H1 (cell line): ENCODE data around the gene TRAPPC2. TPM values are rescaled to one million over a fixed set of nuclear protein-coding genes. Genes with fewer than 3 reads are reported as not detected.

ENCODE experiments used
- CTCF ChIA-PET: fragments of 300-600 bp; sonication (Branson Sonifier 250); formaldehyde crosslinking; loops from one replicate; lab custom pipeline; 2021; ENCODE audit not compliant: partially characterized antibody; lab: Charles Lee
- POLR2A ChIA-PET: fragments of 300-600 bp; sonication (Branson Sonifier 250); formaldehyde crosslinking; loops from one replicate; lab custom pipeline; 2021; ENCODE audit warnings: inconsistent platforms; ENCODE audit not compliant: partially characterized antibody; lab: Charles Lee
- DNase-seq, 2 experiments: peaks; one replicate each; pipeline versions ENCODE4 v3.0.0 to v3.0.0-alpha.2; 2010 to 2022; ENCODE audit warnings: low spot score in 2 of 2, low read depth in 1 of 2, mixed read lengths in 1 of 2
- FAIRE-seq: peaks from 2 replicates; lab custom pipeline; 2011; peaks lifted over from hg19 to GRCh38; lab: Jason Lieb, UNC
- H2AFZ ChIP-seq: 2 replicates; pipeline ENCODE4 v1.8.1; 2012; ENCODE audit warnings: low read length, inconsistent platforms
- H2AK5ac ChIP-seq: 2 replicates; pipeline ENCODE4 v1.6.1; 2013; ENCODE audit warnings: low read depth, low read length
- H2BK120ac ChIP-seq: replicated peaks from 2 replicates; pipeline ENCODE3; 2013; ENCODE audit warnings: low read depth, low read length, inconsistent platforms
- H2BK12ac ChIP-seq: 2 replicates; pipeline ENCODE4 v1.6.1; 2013; ENCODE audit warnings: low read depth, low read length
- H2BK15ac ChIP-seq: 2 replicates; pipeline ENCODE4 v1.6.1; 2013; ENCODE audit warnings: low read length
- H2BK20ac ChIP-seq: 2 replicates; pipeline ENCODE4 v1.6.1; 2013; ENCODE audit warnings: low read length
- H2BK5ac ChIP-seq: 2 replicates; pipeline ENCODE4 v1.6.1; 2013; ENCODE audit warnings: low read depth, low read length
- H3K14ac ChIP-seq: 2 replicates; pipeline ENCODE4 v1.6.1; 2013; ENCODE audit warnings: inconsistent platforms; ENCODE audit not compliant: insufficient read length
- H3K18ac ChIP-seq: 2 replicates; pipeline ENCODE4 v1.6.1; 2013; ENCODE audit warnings: low read length; ENCODE audit errors: extremely low read depth
- H3K23ac ChIP-seq: 2 replicates; pipeline ENCODE4 v1.6.1; 2013; ENCODE audit warnings: inconsistent platforms; ENCODE audit not compliant: insufficient read length
- H3K23me2 ChIP-seq: 2 replicates; pipeline ENCODE4 v1.6.1; 2013; ENCODE audit warnings: low read depth, low read length
- H3K27ac ChIP-seq: 2 replicates; pipeline ENCODE4 v1.6.1; 2011; ENCODE audit warnings: low read depth, low read length, inconsistent platforms
- H3K27me3 ChIP-seq, 4 experiments: replicated peaks in 1 of 4; 1 replicate in 1 of 4; 2 replicates in 3 of 4; pipeline versions ENCODE4 v1.6.1 to v1.8.1; 2011 to 2013; ENCODE audit warnings: low read length in 3 of 4, mild to moderate bottlenecking in 3 of 4, inconsistent platforms in 2 of 4, mixed read lengths in 2 of 4, moderate library complexity in 1 of 4; ENCODE audit not compliant: control insufficient read depth in 3 of 4, insufficient read depth in 3 of 4; ENCODE audit errors: extremely low read depth in 1 of 4
- H3K36me3 ChIP-seq, 4 experiments: 2 replicates each; pipeline versions ENCODE4 v1.6.1 to v1.8.1; 2011 to 2013; ENCODE audit warnings: mild to moderate bottlenecking in 4 of 4, low read length in 3 of 4, moderate library complexity in 2 of 4, control low read depth in 1 of 4, inconsistent platforms in 1 of 4; ENCODE audit not compliant: insufficient read depth in 4 of 4, control insufficient read depth in 2 of 4
- H3K4ac ChIP-seq: replicated peaks from 2 replicates; pipeline ENCODE3; 2013; ENCODE audit warnings: low read length, low read depth, mixed read lengths, inconsistent platforms; ENCODE audit not compliant: insufficient read length
- H3K4me1 ChIP-seq, 4 experiments: replicated peaks in 1 of 4; 1 replicate in 1 of 4; 2 replicates in 3 of 4; pipeline versions ENCODE4 v1.6.1 to v1.8.1; 2011 to 2013; ENCODE audit warnings: low read length in 3 of 4, inconsistent platforms in 2 of 4, mixed read lengths in 1 of 4; ENCODE audit not compliant: insufficient read depth in 4 of 4, control insufficient read depth in 3 of 4
- H3K4me2 ChIP-seq, 2 experiments: 2 replicates each; pipeline versions ENCODE4 v1.6.1 to v1.8.1; 2011 to 2013; ENCODE audit warnings: low read depth in 2 of 2, low read length in 2 of 2, control low read depth in 1 of 2, inconsistent platforms in 1 of 2, mild to moderate bottlenecking in 1 of 2; ENCODE audit not compliant: insufficient read depth in 1 of 2
- H3K4me3 ChIP-seq, 4 experiments: fragments of 200-600, 300-600 bp in 1 of 4; sonication (generic), shearing (Covaris generic), sonication (Bioruptor Twin) in 1 of 4; 2 replicates each; pipeline versions ENCODE4 v1.5.1 to v1.8.1; 2011 to 2016; ENCODE audit warnings: low read length in 4 of 4, low read depth in 3 of 4, control low read depth in 2 of 4, inconsistent platforms in 2 of 4, mild to moderate bottlenecking in 2 of 4, mixed read lengths in 1 of 4, moderate library complexity in 1 of 4; ENCODE audit not compliant: insufficient read depth in 2 of 4; ENCODE audit errors: extremely low read depth in 1 of 4
- H3K56ac ChIP-seq: replicated peaks from 2 replicates; pipeline ENCODE3; 2013; ENCODE audit warnings: low read depth, mild to moderate bottlenecking, mixed read lengths, low read length, inconsistent platforms; ENCODE audit not compliant: insufficient read length
- H3K79me1 ChIP-seq: 2 replicates; pipeline ENCODE4 v1.6.1; 2013; ENCODE audit warnings: low read depth, low read length, control low read depth
- H3K79me2 ChIP-seq, 2 experiments: 2 replicates each; pipeline versions ENCODE4 v1.6.1 to v1.8.1; 2012 to 2013; ENCODE audit warnings: low read length in 2 of 2, mild to moderate bottlenecking in 2 of 2, inconsistent platforms in 1 of 2; ENCODE audit not compliant: insufficient read depth in 2 of 2, control insufficient read depth in 1 of 2
- H3K9ac ChIP-seq, 4 experiments: replicated peaks in 1 of 4; 1 replicate in 1 of 4; 2 replicates in 3 of 4; pipeline versions ENCODE4 v1.6.1 to v1.8.1; 2011 to 2013; ENCODE audit warnings: low read depth in 3 of 4, low read length in 3 of 4, control low read depth in 2 of 4, mild to moderate bottlenecking in 2 of 4, moderate library complexity in 2 of 4, inconsistent platforms in 1 of 4; ENCODE audit errors: extremely low read depth in 1 of 4
- H3K9me3 ChIP-seq, 2 experiments: 2 replicates each; pipeline versions ENCODE4 v1.6.1 to v1.8.1; 2012 to 2013; ENCODE audit warnings: mild to moderate bottlenecking in 2 of 2, moderate library complexity in 2 of 2, control low read depth in 1 of 2, inconsistent platforms in 1 of 2, low read depth in 1 of 2, low read length in 1 of 2, mixed read lengths in 1 of 2; ENCODE audit not compliant: insufficient read depth in 2 of 2
- H4K20me1 ChIP-seq, 2 experiments: replicated peaks in 1 of 2; 2 replicates each; pipeline versions ENCODE3 to v1.8.1; 2011 to 2013; ENCODE audit warnings: inconsistent platforms in 2 of 2, low read length in 2 of 2, mild to moderate bottlenecking in 1 of 2; ENCODE audit not compliant: insufficient read depth in 2 of 2, control insufficient read depth in 1 of 2
- H4K5ac ChIP-seq: 2 replicates; pipeline ENCODE4 v1.6.1; 2013; ENCODE audit warnings: low read length, low read depth, mixed read lengths, inconsistent platforms; ENCODE audit not compliant: insufficient read length
- H4K8ac ChIP-seq: 2 replicates; pipeline ENCODE4 v1.8.0; 2013; ENCODE audit warnings: mild to moderate bottlenecking, moderate library complexity, low read length, inconsistent platforms; ENCODE audit not compliant: insufficient read depth; ENCODE audit errors: extremely low read depth
- H4K91ac ChIP-seq: replicated peaks from 2 replicates; pipeline ENCODE3; 2013; ENCODE audit warnings: low read length, mixed read lengths, inconsistent platforms; ENCODE audit not compliant: insufficient read length
- BCL11A ChIP-seq, 2 experiments: IDR thresholded peaks; one replicate each; pipeline ENCODE4 v1.6.1; 2011; ENCODE audit warnings: low read depth in 2 of 2, low read length in 2 of 2, mild to moderate bottlenecking in 2 of 2
- CBX8 ChIP-seq: fragments of 300-800, 300-1000 bp; sonication (generic); IDR thresholded peaks from 2 replicates; pipeline ENCODE4 v1.7.1; 2016; ENCODE audit warnings: low read depth, low read length, borderline replicate concordance
- EP300 ChIP-seq, 2 experiments: IDR thresholded peaks; 1 replicate in 1 of 2; 2 replicates in 1 of 2; pipeline ENCODE4 v1.6.1; 2011 to 2012; ENCODE audit warnings: low read depth in 2 of 2, low read length in 2 of 2, mild to moderate bottlenecking in 2 of 2, borderline replicate concordance in 1 of 2, inconsistent platforms in 1 of 2, moderate library complexity in 1 of 2
- HDAC2 ChIP-seq, 2 experiments: fragments of 300-600 bp in 1 of 2; sonication (generic) in 1 of 2; IDR thresholded peaks; 2 replicates each; pipeline ENCODE4 v1.6.1; 2011 to 2012; ENCODE audit warnings: low read depth in 2 of 2, low read length in 2 of 2, mild to moderate bottlenecking in 2 of 2, moderate library complexity in 2 of 2, borderline replicate concordance in 1 of 2, inconsistent platforms in 1 of 2
- MAFK ChIP-seq: IDR thresholded peaks from 2 replicates; pipeline ENCODE4 v1.6.1; 2012; ENCODE audit warnings: low read depth, mild to moderate bottlenecking, improper control_type of control experiment, low read length
- PHF8 ChIP-seq: fragments of 200-600 bp; sonication (generic); conservative IDR thresholded peaks from 2 replicates; pipeline ENCODE4 v1.7.1; 2012; ENCODE audit warnings: low read depth, mild to moderate bottlenecking, inconsistent platforms, low read length, moderate library complexity
- RAD21 ChIP-seq, 2 experiments: IDR thresholded peaks in 1 of 2; conservative IDR thresholded peaks in 1 of 2; 2 replicates each; pipeline ENCODE4 v1.6.1; 2011; ENCODE audit warnings: low read depth in 2 of 2, low read length in 2 of 2, improper control_type of control experiment in 1 of 2, inconsistent platforms in 1 of 2, mild to moderate bottlenecking in 1 of 2, moderate library complexity in 1 of 2
- RBBP5 ChIP-seq: IDR thresholded peaks from 2 replicates; pipeline ENCODE4 v1.7.1; 2012; ENCODE audit warnings: low read depth, mild to moderate bottlenecking, inconsistent platforms, low read length, moderate library complexity, borderline replicate concordance
- RFX5 ChIP-seq: IDR thresholded peaks from 2 replicates; pipeline ENCODE4 v1.6.1; 2011; ENCODE audit warnings: low read depth, low read length, improper control_type of control experiment, borderline replicate concordance
- RNF2 ChIP-seq: fragments of 200-900, 300-1000 bp; sonication (generic); IDR thresholded peaks from 2 replicates; pipeline ENCODE4 v1.7.1; 2016; ENCODE audit warnings: borderline replicate concordance, low read depth, mild to moderate bottlenecking, antibody characterized with exemption, low read length; ENCODE audit not compliant: poor library complexity, severe bottlenecking; ENCODE audit errors: missing control alignments
- SUZ12 ChIP-seq: fragments of 200-600 bp; sonication (generic); IDR thresholded peaks from 2 replicates; pipeline ENCODE4 v1.6.1; 2012; ENCODE audit warnings: mild to moderate bottlenecking, inconsistent platforms, low read length, moderate library complexity, mixed read lengths
- TBP ChIP-seq: IDR thresholded peaks from 2 replicates; pipeline ENCODE4 v1.6.1; 2011; ENCODE audit warnings: low read depth, low read length, improper control_type of control experiment
- YY1 ChIP-seq: IDR thresholded peaks from 2 replicates; pipeline ENCODE4 v1.6.1; 2011; ENCODE audit warnings: low read depth, mild to moderate bottlenecking, low read length
- WGBS, 2 experiments: shearing (Covaris generic) in 1 of 2; methylation state at CpG; one replicate each; pipeline versions ENCODE4 v1.1.6 to v1.1.7; 2013 to 2015; ENCODE audit warnings: low lambda C conversion rate in 2 of 2, mixed read lengths in 2 of 2, inconsistent platforms in 1 of 2, low coverage in 1 of 2, missing lambda C conversion rate in 1 of 2; ENCODE audit not compliant: insufficient replicate concordance in 2 of 2, insufficient coverage in 1 of 2, insufficient read length in 1 of 2; ENCODE audit errors: extremely low coverage in 1 of 2, missing lambda C conversion rate in 1 of 2; 5-methylcytosine and 5-hydroxymethylcytosine counted together
- polyA plus RNA-seq, 7 experiments: library from polyadenylated mRNA; depleted of rRNA in 3 of 7; stranded (reverse) in 5 of 7; unstranded in 2 of 7; fragments of >200 nt in 5 of 7; fragments of 200-250 nt in 2 of 7; gene quantifications; 1 replicate in 5 of 7; 2 replicates in 1 of 7; 4 replicates in 1 of 7; pipeline versions ENCODE4 v1.2.1 to v1.2.3, GENCODE V29; 2011 to 2013; ENCODE audit warnings: missing spikeins in 2 of 7, mixed read lengths in 2 of 7
- total RNA-seq: library from RNA; stranded (reverse); fragmentation: NEBNext Ultra II Directional; extraction: Animal tissue kit (Norgen Biotek cat#: 25700); gene quantifications from 2 replicates; pipeline ENCODE4 v1.2.1, GENCODE V29; 2021

The TRAPPC2 gene
- total and polyA plus RNA-seq, 2 of the 8 experiments (the other 6 are each of a cell fraction or from before 2014, with no cell fraction given): 6.7 to 10.8 TPM

DNA sequence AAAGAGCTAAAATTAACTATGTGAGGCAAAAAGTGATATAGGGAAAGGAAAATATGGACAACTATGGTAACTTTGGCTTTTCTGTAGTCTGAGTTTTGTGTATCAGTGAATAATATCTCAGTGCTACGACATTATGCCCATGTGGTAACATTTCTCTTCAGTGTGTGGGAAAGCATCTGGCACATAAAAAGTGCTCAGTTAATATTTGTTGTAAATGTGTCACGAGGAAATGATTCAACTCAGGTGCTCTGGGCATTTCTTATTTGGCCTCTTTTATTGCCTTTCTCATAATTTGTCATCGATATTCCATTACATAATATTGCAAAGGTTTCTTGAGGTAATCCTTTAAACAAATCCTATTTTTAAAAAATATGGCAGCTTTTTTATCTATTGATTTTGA lies 17.7 kb upstream of the TRAPPC2 start:
- POLR2A ChIA-PET: no interaction called here
- FAIRE-seq: no peak
- TF ChIP-seq RAD21 (IDR thresholded peaks at IDR 0.05 in 1 of 2, conservative IDR thresholded peaks at IDR 0.05 in 1 of 2; ENCODE audit: low read depth in 2 of 2, low read length in 2 of 2) (no peak), MAFK (no peak), BCL11A (IDR thresholded peaks at IDR 0.05; ENCODE audit: low read depth in 2 of 2, low read length in 2 of 2) (no peak), YY1 (no peak), SUZ12 (no peak), RFX5 (no peak), CBX8 (no peak), RBBP5 (no peak), RNF2 (no peak), PHF8 (no peak), TBP (no peak), HDAC2 (IDR thresholded peaks at IDR 0.05; ENCODE audit: borderline replicate concordance in 1 of 2, low read depth in 2 of 2, low read length in 2 of 2) (no peak), EP300 (IDR thresholded peaks at IDR 0.05; ENCODE audit: borderline replicate concordance in 1 of 2, low read depth in 2 of 2, low read length in 2 of 2) (no peak)

More for the DNA sequence above, 17.7 kb upstream of the TRAPPC2 start:
- Histone ChIP-seq H2AK5ac (no peak overlapping the region), H3K14ac (no peak overlapping the region), H3K23ac (no peak overlapping the region), H3K23me2 (no peaks in the 10 kb centered on the region), H3K9me3 (no peaks in the 10 kb centered on the region), H3K4ac (no peak overlapping the region), H2BK12ac (no peak overlapping the region), H3K79me1 (no peaks in the 10 kb centered on the region), H2BK20ac (no peak overlapping the region), H4K20me1 (peaks cover 0 to 2% of the 10 kb centered on the region in 2 experiments), H3K9ac (no peak overlapping the region), H3K4me3 (no peak overlapping the region), H3K4me1 (peaks cover 0 to 2% (median 0%) of the 10 kb centered on the region in 4 experiments; a peak in 1 of 7 replicates), H2BK15ac (no peak overlapping the region), H2BK120ac (no peak overlapping the region), H2BK5ac (no peak overlapping the region), H3K18ac (no peak overlapping the region), H4K5ac (no peak overlapping the region), H3K27ac (no peak overlapping the region), H4K8ac (no peak overlapping the region), H3K56ac (no peak overlapping the region), H3K36me3 (peaks cover 0 to 48% (median 8%) of the 10 kb centered on the region in 4 experiments), H4K91ac (no peak overlapping the region), H3K4me2 (no peak overlapping the region), H3K27me3 (no peaks in the 10 kb centered on the region), H3K79me2 (no peaks in the 10 kb centered on the region), H2AFZ (no peak overlapping the region)
- CTCF ChIA-PET: interaction anchor here (0.6 to 5.1 kb wide), 3 partner anchors 10 to 836 kb away, joined by 3 to 17 read pairs (median 5); no protein-coding TSS in a partner anchor
- WGBS, 2 experiments: 97% methylated on average over 3 of the region's 3 CpGs; no CpG with 5 or more reads in 1 of the 2 experiments
- no peak for DNase-seq
